GM21786 (cell line): ENCODE data around the gene CHST5.

ENCODE experiments used
- ATAC-seq: cut with Tn5 transposase; IDR thresholded peaks from one replicate; pipeline ENCODE4 v1.9.1; 2021; ENCODE audit not compliant: unreplicated experiment

CHST5 gene

GRCh38 chr16:75535901-75536300 is at the start of gene CHST5:
CHST5 (minus strand) TSS chr16:75536108; CDS start chr16:75530384, 5,724 bp downstream.
- no peak for ATAC-seq

DNA sequence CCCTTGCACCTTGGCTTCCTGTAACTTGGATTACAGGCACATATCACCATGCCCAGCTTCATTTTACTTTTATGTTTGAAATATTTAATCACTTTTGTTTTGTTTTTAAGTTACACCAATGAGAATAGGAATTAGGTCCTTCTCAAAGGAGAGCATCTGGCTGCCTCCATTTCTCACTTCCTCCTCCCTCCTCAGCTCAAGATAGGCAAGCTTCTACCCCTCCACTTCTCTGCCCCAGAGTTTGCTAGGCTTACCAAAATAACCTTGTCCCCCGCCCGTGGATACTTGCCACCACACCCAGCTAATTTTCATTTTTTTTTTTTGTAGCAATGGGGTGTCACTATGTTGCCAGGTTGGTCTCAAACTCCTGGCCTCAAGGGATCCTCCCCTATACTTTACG is 48.2 kb upstream of the CHST5 start:
- peak; percentile 68 for ATAC-seq

GRCh38 chr16:75579281-75579834 is 43.5 kb upstream of the CHST5 start:
- no peak for ATAC-seq

DNA sequence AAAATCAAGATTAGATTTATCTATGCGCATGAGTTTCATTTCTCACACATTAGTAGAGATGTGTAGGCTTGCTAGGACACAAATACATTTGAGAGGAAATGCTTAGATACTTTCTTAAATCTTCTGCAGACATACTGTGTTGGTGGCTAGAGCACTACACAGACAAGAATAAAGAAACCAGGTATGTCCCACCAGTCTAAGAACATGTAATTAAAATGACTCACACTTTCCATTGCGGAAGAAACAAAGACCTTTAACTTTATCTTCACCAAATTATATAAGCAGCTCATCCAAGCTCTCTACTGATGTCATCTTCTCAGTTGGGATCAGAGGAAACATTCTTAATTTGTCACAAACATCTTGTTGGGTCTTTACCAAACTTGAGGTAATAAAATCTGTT is 42.8 kb upstream of the CHST5 start:
- ATAC-seq = no peak

GRCh38 chr16:75578212-75578611 is 42.3 kb upstream of the CHST5 start:
- ATAC-seq = no peak

GRCh38 chr16:75576384-75576811 is 40.5 kb upstream of the CHST5 start:
- peak; percentile 48 for ATAC-seq

DNA sequence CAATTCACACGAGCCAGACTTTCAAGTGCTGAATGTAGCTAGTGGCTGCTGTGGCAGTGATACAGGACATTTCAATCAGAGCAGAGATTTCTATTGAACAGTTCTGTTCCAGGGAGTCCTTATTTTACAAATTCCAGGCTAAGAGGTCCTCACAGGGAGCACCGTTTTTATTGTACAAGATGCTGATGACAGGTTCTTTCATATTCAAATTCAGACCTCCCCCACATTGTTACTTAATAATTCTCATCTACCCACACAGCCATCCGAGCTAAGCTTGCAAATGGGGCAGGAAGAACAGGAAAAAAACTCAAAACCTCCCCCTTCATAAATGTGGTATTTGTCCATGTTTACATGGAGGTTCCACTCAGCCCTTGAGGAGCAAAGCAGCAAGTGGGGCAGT is 40.0 kb upstream of the CHST5 start:
- no peak for ATAC-seq

GRCh38 chr16:75573955-75574354 is 38.0 kb upstream of the CHST5 start:
- ATAC-seq = no peak

DNA sequence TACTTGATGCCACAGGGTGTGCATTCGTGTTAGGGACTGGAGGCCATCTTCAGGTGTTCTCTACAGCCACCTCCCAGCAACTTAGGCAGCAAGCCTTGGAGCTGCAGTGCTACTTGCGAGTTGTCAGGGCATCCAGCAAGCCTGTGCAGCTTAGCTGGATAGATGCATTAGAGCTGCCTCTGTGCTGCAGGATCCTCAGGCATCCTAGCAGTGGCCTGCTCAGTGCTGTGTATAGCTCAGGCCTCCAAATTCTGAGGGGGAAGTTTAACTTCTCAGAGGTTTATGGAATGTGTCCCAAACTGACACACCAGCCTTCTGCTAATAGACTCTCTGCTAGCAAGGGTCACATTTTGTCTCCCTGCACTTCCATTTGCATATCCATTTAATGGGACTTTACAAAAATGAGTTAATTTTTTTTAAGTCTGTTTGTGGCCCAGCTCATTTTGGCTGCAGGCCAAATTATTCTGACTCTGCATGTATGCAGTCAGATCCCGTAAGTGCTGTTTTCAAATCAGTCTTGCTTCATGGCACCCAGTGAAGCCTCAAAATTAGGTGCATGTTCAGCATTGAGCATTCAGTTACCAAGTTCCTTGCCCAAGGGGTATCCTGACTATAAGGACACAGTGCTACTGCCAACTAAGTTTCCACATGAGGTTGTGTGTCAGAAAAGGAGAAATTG is 37.1 kb upstream of the CHST5 start:
- ATAC-seq = no peak

DNA sequence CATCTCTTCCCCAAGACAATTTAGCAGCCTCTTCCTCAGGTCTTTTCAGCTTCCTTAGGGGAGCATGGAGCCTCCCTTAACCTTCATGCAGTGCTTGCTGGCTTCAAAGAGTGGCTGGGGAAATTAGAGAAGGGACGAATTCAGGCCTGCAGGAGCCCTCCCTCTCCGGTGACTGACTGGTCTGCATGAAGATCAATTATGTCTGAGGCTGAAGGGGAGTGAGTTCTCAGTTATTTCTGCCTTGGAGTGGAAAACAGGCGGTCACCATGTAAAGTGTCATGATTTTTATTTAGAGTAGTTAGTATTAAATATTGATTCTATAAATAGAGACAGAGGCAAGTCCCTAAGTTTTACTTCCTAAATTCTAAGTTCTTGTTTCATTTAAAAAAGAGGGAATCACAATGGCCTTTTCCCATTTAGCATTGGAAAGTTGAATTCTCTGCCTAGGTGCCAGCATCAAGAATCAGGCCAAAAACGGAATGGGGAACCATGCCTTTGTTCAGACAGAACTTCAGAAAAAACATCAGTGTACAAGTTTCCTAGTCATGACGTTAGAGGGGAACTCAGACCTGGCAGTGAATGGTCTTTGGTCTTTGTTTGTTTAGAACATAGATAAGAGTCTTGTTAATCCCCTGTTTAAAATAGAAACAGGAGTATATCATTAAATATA is 34.6 kb upstream of the CHST5 start:
- peak; percentile 32 for ATAC-seq

- no peak for ATAC-seq
Measured at GRCh38 chr16:75567911-75568310, 32.0 kb upstream of the CHST5 start.

DNA sequence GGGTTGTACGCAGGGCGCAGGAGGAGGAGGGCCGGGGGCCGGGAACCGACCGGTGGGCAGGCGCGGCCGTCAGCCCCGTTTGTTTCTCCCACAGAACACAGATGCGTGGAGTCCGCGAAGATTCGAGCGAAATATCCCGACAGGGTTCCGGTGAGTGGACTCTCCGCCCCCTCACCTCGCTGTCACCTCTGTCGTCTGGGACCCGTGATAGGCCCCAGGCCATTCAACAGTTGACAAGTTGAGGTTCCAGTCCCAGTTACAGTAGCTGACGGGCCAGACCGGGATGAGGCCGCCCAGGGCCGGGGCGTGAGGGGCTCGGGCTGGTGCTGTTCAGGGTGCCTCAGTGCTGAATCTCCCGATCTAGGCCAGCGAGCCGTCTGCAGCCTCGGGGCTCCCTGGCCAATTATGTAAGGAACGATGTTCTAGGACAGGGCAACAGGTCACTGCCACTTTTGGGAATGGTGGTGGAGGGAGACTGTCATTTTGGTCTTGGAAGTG is 30.9 kb upstream of the CHST5 start:
- ATAC-seq = no peak

GRCh38 chr16:75566040-75566757 is 30.3 kb upstream of the CHST5 start, which contains the start of gene GABARAPL2:
GABARAPL2 (plus strand) TSS chr16:75566379; CDS start chr16:75566487, 108 bp downstream.
- ATAC-seq = peak; percentile 58

- ATAC-seq = peak; percentile 2
Measured at GRCh38 chr16:75565640-75566039, 29.7 kb upstream of the CHST5 start.

- ATAC-seq = no peak
Measured at GRCh38 chr16:75559564-75560372, 23.9 kb upstream of the CHST5 start.

DNA sequence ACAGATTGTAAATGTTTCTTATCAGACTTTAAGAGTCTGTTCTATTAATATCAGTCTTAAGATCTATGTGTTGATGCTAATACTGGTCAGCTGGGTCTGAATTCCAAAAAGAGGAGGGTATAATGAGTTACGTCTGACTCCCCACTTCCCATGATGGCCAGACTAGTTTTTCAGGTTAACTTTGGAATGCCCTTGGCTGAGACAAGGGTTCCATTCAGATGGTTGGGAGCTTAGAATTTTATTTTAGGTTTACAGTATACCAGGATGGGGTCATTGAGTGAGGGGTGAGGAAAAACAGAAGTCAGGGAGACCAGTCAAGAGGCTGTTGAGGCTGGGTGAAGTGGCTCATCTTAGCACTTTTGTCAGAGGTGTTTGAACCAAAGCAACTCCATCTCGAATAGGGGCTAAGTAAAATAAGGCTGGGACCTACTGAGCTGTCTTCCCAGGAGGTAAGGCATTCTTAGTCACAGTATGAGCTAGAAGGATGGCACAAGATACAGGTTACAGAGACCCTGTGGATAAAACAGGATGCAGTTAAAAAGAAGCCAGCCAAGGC is 23.0 kb upstream of the CHST5 start:
- ATAC-seq = no peak

DNA sequence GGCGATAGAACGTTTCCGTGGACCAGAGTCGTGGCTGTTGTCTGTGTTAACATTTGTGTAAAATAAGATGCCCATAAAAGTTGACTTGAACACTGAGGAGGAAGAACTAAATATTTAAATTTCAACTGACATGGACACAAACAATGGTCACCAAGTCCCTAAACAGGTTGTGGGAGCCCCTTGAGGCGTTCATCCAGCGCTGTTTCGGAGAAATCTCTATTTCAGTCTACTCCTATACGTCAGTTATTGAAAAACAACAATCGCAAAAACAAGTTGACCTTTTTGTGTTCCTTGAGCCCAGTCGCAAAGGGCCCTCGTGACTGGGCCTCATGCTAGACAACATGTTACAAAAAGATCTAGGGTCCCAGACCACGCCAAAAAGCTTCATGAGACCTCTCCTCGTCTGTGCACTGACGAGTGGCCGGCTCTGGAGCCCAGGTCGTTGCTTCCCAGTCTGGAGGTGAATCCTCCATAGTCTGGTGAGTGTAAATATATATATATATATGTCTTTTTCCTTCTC is 20.6 kb upstream of the CHST5 start:
- ATAC-seq = no peak

- peak; percentile 98 for ATAC-seq
Measured at GRCh38 chr16:75555707-75556430, 20.0 kb upstream of the CHST5 start, which contains the start of gene TMEM231. TMEM231 (minus strand) TSS chr16:75556252; CDS start chr16:75556209, 43 bp downstream.

GRCh38 chr16:75555213-75555706 is 19.4 kb upstream of the CHST5 start:
- ATAC-seq = no peak
